Cardiac fibroblast (primary cell): Measurements from ENCODE around the gene KLF7.

Experiments
- DNase-seq, 2 donors: peaks; one replicate each; pipeline versions ENCODE4 v3.0.0 to v3.0.0-alpha.2; 2010; ENCODE audit warnings: low read depth in 2 of 2
- H3K4me3 ChIP-seq, 2 donors: replicated peaks in 1 of 2; 1 replicate in 1 of 2; 2 replicates in 1 of 2; pipeline ENCODE4 v1.5.1; 2011; ENCODE audit warnings: low read depth in 2 of 2, low read length in 2 of 2, mild to moderate bottlenecking in 2 of 2, moderate library complexity in 1 of 2
- TF ChIP-seq, protein P1 (sequence below): IDR thresholded peaks from one replicate; pipeline ENCODE4 v1.5.1; 2011; ENCODE audit warnings: low read depth, mild to moderate bottlenecking, low read length, inconsistent platforms

The KLF7 gene

DNA sequence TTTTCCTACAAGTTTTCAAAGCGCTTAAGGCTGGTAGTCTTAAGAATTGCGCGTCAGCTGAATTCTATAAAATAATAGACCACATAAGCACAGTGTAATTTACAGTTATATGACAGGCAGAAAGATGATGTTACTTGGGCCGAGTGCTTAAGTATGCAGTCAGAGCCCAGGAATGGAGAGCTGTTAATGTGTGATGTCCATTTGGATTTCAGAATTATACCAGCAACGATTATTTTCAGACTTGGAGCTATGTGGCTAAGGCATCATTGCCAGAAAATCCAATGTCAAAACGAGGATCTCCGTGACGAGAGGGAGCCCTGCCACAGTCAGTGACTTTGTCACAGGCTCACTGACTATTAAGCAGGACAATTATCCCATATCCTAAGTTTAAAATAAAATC lies 3.4 kb downstream of the KLF7 start:
- TF ChIP-seq, protein P1, sequence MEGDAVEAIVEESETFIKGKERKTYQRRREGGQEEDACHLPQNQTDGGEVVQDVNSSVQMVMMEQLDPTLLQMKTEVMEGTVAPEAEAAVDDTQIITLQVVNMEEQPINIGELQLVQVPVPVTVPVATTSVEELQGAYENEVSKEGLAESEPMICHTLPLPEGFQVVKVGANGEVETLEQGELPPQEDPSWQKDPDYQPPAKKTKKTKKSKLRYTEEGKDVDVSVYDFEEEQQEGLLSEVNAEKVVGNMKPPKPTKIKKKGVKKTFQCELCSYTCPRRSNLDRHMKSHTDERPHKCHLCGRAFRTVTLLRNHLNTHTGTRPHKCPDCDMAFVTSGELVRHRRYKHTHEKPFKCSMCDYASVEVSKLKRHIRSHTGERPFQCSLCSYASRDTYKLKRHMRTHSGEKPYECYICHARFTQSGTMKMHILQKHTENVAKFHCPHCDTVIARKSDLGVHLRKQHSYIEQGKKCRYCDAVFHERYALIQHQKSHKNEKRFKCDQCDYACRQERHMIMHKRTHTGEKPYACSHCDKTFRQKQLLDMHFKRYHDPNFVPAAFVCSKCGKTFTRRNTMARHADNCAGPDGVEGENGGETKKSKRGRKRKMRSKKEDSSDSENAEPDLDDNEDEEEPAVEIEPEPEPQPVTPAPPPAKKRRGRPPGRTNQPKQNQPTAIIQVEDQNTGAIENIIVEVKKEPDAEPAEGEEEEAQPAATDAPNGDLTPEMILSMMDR: no peak
- H3K4me3 ChIP-seq: peak overlapping the region; percentile 83 to 96
- DNase-seq: peak; percentile 46 to 57

DNA sequence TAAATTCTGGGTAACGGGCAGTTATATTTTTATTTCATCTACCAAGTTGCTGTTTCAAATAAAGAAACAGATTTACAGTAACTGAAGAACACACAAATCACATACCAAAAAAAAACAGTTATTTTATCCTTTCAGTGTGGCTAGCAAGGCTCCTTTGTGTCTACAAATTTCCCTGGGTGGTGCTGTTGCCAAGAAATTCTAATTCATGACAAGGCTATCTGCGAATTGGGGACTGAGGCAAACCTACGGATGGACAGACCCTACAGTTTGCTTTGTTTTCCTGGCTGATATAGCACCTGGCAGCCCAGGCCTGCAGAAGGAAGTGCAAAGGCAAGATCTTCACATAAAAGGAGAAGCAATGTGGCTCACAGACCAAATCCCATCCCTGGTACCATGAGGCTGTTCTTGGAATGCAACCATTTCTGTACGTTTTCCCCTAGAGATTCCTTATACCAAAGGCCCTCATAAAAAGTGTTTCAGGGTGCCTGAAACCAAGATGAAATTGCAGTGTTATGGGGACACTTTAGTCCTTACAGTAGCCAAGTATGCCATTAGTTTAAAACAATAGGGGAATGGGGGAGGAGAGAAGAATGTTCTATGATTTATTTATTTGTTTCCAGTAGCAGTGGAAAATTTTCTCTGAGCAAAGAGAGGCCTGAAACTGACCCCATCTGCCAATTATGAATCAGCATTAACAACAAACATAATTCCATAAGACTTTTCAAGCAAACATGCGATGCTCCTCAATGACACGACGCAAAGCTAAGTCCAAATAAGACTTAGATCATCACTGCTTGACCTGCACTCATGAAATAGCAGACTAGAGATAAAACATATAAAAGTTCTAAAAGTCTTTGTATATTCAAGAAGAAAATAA lies 4.3 kb downstream of the KLF7 start:
- TF ChIP-seq, protein P1: no peak
- peak; percentile 51 to 86 for DNase-seq
- H3K4me3 ChIP-seq: peak overlapping the region in 1 of 2 donors; percentile 96

DNA sequence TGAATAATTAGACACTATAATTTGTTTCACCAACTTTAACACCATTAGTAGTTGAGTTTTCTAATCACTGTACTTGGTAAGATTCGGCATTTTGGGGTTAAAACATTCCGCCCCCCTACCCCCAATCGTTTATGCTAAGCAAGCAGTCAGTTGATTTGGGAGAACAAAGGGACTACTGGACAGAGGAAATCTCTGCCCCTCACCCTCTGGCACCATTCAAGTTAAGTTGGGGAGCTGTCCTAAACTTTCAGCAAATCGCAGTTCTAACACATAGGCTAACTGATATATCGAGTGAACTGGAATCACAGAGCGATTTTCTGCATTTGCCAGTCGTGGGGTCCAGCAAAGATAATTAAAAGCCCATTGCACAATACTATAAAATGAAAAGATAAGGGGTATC lies 5.6 kb downstream of the KLF7 start:
- H3K4me3 ChIP-seq: no peak overlapping the region
- TF ChIP-seq, protein P1: no peak
- DNase-seq: peak; percentile 31 to 51

DNA sequence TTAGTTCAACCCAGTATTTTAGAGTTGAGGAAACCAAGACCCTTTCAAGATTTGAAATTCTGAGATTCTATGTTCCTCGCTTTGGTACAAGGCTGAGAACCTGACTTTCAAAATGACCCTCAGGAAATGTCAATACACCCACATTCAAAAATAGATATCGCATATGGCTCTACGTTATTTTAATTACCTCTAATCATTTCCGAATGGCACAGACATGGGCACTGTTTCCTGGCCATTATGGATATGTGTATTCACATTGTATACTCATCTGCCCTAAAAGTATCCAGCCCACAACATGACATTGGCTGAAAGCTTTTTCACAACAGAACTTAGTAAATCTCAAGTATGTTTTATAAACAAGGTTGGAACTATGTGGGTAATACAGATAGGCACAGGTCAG lies 6.7 kb downstream of the KLF7 start:
- TF ChIP-seq, protein P1: no peak
- peak in 1 of 2 donors; percentile 2 for DNase-seq
- H3K4me3 ChIP-seq: no peak overlapping the region

DNA sequence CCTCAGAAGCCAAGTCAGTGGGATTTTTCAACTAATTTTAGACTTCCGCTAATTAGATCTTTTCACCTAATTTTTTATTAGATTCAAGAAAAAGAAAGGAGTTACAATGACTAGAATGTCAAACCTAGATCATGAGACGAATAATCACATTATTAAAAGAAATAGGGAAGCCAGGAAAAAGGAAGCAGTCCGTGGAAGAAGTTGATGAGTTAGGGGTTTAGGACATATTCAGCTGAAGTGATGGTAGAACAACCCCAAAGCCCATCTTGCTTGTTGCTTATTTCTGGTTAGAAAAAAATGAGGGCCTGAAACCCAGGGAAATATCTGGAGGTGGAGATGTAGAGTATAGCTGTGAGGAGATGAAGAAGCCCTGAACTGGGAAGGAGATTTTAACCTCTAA lies 8.0 kb downstream of the KLF7 start:
- TF ChIP-seq, protein P1: no peak
- H3K4me3 ChIP-seq: no peak overlapping the region

DNA sequence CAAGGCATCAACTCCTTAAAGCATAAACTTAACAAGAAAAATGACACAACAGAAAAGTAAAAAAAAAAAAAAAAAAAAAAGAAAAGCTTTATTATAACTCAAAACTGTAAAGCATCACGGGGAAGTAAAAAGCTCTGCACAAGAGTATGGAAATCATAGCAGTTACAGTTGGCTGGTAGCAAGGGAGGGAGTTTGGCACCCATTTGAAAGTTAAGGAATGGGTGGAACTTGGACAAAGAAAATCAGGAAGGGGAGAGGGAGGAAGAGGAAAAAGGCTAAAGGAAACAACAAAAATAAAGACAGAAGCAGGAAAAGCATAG lies 8.6 kb downstream of the KLF7 start:
- TF ChIP-seq, protein P1: no peak
- H3K4me3 ChIP-seq: no peak overlapping the region
- DNase-seq: peak in 1 of 2 donors; percentile 9

More for the DNA sequence above, 8.0 kb downstream of the KLF7 start:
- DNase-seq: no peak
